ENCODE measurements around the gene UBE2E3. TPM values are rescaled to one million over a fixed set of nuclear protein-coding genes. Genes with fewer than 3 reads are reported as not detected.

UBE2E3 gene
- total and polyA plus RNA-seq, 4 experiments from 2014 or later = 25.0 to 55.0 (median 36.1) TPM

DNA sequence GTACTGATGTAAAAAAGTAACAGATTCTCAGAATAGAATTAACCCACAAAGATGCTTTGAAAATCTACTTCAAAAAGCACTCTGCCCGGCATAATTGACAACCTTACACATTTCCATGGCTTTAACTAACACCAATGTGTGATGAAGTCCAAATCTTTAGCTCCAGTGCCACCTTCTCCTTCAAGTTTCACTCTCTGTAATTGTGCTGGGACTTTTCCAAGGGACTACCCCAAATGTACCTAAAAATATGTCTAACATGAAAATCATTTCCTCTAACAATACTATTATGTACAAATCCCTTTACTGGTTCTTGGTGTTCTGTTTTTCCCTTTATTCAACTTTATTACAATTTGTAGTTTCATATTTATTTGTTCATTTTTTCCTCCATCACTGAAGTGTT, 20.6 kb upstream of the UBE2E3 start:
- no peak overlapping the region for H3K27ac Mint-ChIP-seq
- no peaks in the 10 kb centered on the region for H3K36me3 Mint-ChIP-seq
- Histone ChIP-seq H3K27me3 (ENCODE audit: insufficient read depth, low read length) (no peaks in the 10 kb centered on the region), H3K36me3 (ENCODE audit: insufficient read depth, low read length) (no peaks in the 10 kb centered on the region), H3K4me3 (ENCODE audit: low read length in 2 of 2) (no peak overlapping the region), H3K4me1 (ENCODE audit: insufficient read depth, low read length) (no peaks in the 10 kb centered on the region), H3K9me3 (ENCODE audit: control insufficient read depth in 1 of 2, low read length in 2 of 2) (no peaks in the 10 kb centered on the region), H3K27ac (ENCODE audit: low read depth, low read length) (no peak overlapping the region)
- intact Hi-C loops (cut with micrococcal nuclease) = no loop called here
- H3K4me3 Mint-ChIP-seq = no peak overlapping the region
- DNase-seq = no peak
- no peaks in the 10 kb centered on the region for H3K9me3 Mint-ChIP-seq
- H3K4me1 Mint-ChIP-seq = no peaks in the 10 kb centered on the region
- CTCF ChIA-PET (ENCODE audit: partially characterized antibody) = no interaction called here
- POLR2A ChIA-PET (ENCODE audit: partially characterized antibody) = no interaction called here
- peaks cover 11 to 18% of the 10 kb centered on the region in 2 donors for H3K27me3 Mint-ChIP-seq

DNA sequence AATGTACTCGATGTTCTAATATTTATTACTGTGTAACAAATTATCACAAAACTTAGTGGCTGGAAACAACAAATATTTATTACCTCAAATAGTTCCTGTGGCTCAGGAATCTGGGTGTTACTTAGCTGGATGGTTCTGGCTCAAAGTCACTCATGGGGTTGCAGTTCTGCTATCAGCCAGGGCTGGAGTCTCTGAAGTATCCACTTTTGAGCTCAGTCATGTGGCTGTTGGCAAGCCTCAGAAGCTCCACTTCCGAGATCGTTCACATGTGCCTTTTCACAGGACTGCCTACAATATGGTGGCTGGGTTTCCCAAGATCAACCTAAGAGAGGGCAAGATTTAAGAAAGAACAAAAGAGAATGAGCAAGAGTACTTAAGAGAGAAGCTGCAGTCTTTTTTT, 19.4 kb upstream of the UBE2E3 start:
- H3K4me1 Mint-ChIP-seq = no peaks in the 10 kb centered on the region
- Histone ChIP-seq H3K4me1 (ENCODE audit: insufficient read depth, low read length) (no peaks in the 10 kb centered on the region), H3K27ac (ENCODE audit: low read depth, low read length) (no peak overlapping the region), H3K4me3 (ENCODE audit: low read length in 2 of 2) (no peak overlapping the region), H3K9me3 (ENCODE audit: control insufficient read depth in 1 of 2, low read length in 2 of 2) (no peaks in the 10 kb centered on the region), H3K36me3 (ENCODE audit: insufficient read depth, low read length) (no peaks in the 10 kb centered on the region), H3K27me3 (ENCODE audit: insufficient read depth, low read length) (no peaks in the 10 kb centered on the region)
- no peak overlapping the region for H3K27ac Mint-ChIP-seq
- H3K36me3 Mint-ChIP-seq = no peaks in the 10 kb centered on the region
- H3K4me3 Mint-ChIP-seq = no peak overlapping the region
- H3K27me3 Mint-ChIP-seq = peaks cover 11 to 16% of the 10 kb centered on the region in 2 donors
- CTCF ChIA-PET (ENCODE audit: partially characterized antibody) = no interaction called here
- intact Hi-C loops (cut with micrococcal nuclease) = no loop called here
- POLR2A ChIA-PET (ENCODE audit: partially characterized antibody) = no interaction called here
- H3K9me3 Mint-ChIP-seq = no peaks in the 10 kb centered on the region
- no peak for DNase-seq

DNA sequence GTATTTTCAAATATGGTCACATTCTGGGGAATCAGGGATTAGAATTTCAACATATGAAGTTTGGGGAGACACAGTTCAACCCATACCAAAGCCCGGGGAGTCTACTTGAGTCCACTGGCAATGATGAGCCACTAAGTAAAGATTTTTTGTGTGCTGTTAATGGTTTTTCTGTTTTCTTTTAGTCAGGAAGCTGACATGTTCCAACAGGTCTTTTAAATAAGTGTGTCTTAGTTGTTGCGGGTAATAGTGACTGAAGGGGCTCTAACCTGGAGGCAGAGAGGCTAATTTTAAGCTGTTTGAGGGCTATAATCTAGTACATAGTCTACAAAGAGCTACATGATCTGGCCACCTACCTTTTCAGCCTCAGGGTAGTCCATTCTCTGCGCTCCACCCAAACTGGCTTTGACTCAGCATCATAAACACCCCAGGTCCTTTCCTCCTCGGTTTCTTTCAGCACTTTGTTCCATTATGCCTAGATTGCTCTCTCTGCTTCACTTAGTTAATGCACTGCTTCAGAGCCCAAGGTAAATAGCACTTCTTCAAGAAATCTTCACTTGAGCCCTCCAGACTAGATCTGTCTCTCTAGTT, 17.6 kb upstream of the UBE2E3 start:
- Mint-ChIP-seq H3K27ac (no peak overlapping the region), H3K36me3 (no peaks in the 10 kb centered on the region), H3K4me3 (no peak overlapping the region), H3K27me3 (peaks cover 9 to 19% of the 10 kb centered on the region in 2 donors), H3K9me3 (no peaks in the 10 kb centered on the region), H3K4me1 (no peaks in the 10 kb centered on the region)
- H3K9me3 ChIP-seq (ENCODE audit: control insufficient read depth in 1 of 2, low read length in 2 of 2) = no peaks in the 10 kb centered on the region
- intact Hi-C loops (cut with micrococcal nuclease) = no loop called here
- H3K4me3 ChIP-seq (ENCODE audit: low read length in 2 of 2) = no peak overlapping the region
- POLR2A ChIA-PET (ENCODE audit: partially characterized antibody) = no interaction called here
- H3K27ac ChIP-seq (ENCODE audit: low read depth, low read length) = no peak overlapping the region
- H3K36me3 ChIP-seq (ENCODE audit: insufficient read depth, low read length) = no peaks in the 10 kb centered on the region
- CTCF ChIA-PET (ENCODE audit: partially characterized antibody) = no interaction called here
- DNase-seq = no peak
- no peaks in the 10 kb centered on the region for H3K4me1 ChIP-seq (ENCODE audit: insufficient read depth, low read length)
- no peaks in the 10 kb centered on the region for H3K27me3 ChIP-seq (ENCODE audit: insufficient read depth, low read length)

DNA sequence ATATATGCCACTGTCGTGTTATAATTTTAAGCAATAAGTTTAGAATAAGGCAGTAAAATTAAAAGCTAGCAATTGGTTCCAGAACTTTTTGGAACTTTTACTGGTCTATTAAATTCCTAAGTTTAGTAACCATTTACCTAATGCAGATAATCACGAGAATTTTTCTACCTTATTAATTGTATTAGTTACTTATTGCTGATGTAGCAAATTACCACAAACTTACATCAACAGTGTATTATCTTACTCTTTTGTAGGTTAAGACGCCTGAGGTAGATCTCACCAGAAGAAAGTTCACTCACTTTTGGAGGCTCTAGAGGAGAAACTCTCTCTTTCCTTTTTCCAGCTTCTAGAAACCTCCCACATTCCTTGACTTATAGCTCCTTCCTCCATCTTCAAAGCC, 14.0 kb upstream of the UBE2E3 start:
- CTCF ChIA-PET (ENCODE audit: partially characterized antibody) = interaction anchor here (1.9 kb wide), 1 partner anchor 14 kb away, joined by 10 read pairs; the partner anchor contains the start of gene UBE2E3
- no peaks in the 10 kb centered on the region for H3K9me3 Mint-ChIP-seq
- POLR2A ChIA-PET (ENCODE audit: partially characterized antibody) = no interaction called here

DNA sequence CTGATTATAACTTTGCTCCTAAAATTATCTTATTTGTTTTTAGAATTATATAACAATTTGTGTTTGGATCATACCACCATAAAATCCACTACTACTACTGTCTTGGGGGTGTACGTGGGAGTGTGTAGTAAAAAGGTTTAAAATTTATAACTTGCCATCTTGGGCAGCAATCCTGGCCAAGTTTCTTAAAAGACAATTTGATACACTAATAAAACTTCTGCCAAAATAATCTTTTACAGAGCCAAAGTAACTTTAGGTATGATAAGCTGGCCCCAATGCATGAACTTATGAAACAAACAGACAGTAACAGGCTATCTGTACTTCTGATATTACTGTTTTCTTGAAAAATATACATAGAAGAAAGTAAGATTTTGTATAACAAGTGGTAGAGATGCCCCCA, 11.3 kb upstream of the UBE2E3 start:
- ChIA-PET POLR2A (ENCODE audit: partially characterized antibody) (interaction anchor here (3.3 kb wide), 1 partner anchor 11 kb away, joined by 25 read pairs; the partner anchor contains the start of gene UBE2E3), CTCF (ENCODE audit: partially characterized antibody) (interaction anchor here (1.1 kb wide), 1 partner anchor 12 kb away, joined by 4 read pairs; the partner anchor contains the start of gene UBE2E3)
- Mint-ChIP-seq H3K4me1 (no peaks in the 10 kb centered on the region), H3K36me3 (no peaks in the 10 kb centered on the region), H3K27ac (no peak overlapping the region), H3K4me3 (no peak overlapping the region), H3K9me3 (no peaks in the 10 kb centered on the region), H3K27me3 (peaks cover 3 to 5% of the 10 kb centered on the region in 2 donors)
- Histone ChIP-seq H3K4me3 (ENCODE audit: low read length in 2 of 2) (no peak overlapping the region), H3K27ac (ENCODE audit: low read depth, low read length) (no peak overlapping the region), H3K4me1 (ENCODE audit: insufficient read depth, low read length) (no peaks in the 10 kb centered on the region), H3K36me3 (ENCODE audit: insufficient read depth, low read length) (no peaks in the 10 kb centered on the region), H3K9me3 (ENCODE audit: control insufficient read depth in 1 of 2, low read length in 2 of 2) (no peaks in the 10 kb centered on the region), H3K27me3 (ENCODE audit: insufficient read depth, low read length) (no peaks in the 10 kb centered on the region)
- DNase-seq = no peak
- intact Hi-C loops (cut with micrococcal nuclease) = no loop called here

More for the DNA sequence above, 14.0 kb upstream of the UBE2E3 start:
- Mint-ChIP-seq H3K4me3 (no peak overlapping the region), H3K27ac (no peak overlapping the region), H3K27me3 (peaks cover 5 to 7% of the 10 kb centered on the region in 2 donors), H3K4me1 (no peaks in the 10 kb centered on the region), H3K36me3 (no peaks in the 10 kb centered on the region)
- DNase-seq = no peak
- Histone ChIP-seq H3K9me3 (ENCODE audit: control insufficient read depth in 1 of 2, low read length in 2 of 2) (no peaks in the 10 kb centered on the region), H3K27me3 (ENCODE audit: insufficient read depth, low read length) (no peaks in the 10 kb centered on the region), H3K36me3 (ENCODE audit: insufficient read depth, low read length) (no peaks in the 10 kb centered on the region), H3K4me3 (ENCODE audit: low read length in 2 of 2) (no peak overlapping the region), H3K4me1 (ENCODE audit: insufficient read depth, low read length) (no peaks in the 10 kb centered on the region), H3K27ac (ENCODE audit: low read depth, low read length) (no peak overlapping the region)
- intact Hi-C loops (cut with micrococcal nuclease) = no loop called here

DNA sequence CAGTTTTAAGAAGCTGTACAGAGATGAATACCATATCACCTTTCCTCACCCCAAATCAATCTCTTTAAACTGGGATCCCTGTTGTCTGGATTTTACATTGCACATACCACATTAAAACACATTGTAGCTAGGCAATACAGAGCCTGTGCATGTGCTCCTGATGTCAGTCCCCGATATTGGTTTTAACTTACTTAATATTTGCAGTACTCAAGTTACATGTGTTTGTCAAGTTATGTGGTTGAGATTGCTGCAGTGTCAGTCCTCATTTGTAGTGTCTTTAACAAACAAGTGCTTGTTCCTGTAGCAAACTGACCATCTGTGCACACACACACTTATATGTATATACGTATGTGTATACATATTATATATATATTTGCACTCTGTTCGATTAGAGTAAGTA, 10.4 kb upstream of the UBE2E3 start:
- intact Hi-C loops (cut with micrococcal nuclease) = no loop called here

DNA sequence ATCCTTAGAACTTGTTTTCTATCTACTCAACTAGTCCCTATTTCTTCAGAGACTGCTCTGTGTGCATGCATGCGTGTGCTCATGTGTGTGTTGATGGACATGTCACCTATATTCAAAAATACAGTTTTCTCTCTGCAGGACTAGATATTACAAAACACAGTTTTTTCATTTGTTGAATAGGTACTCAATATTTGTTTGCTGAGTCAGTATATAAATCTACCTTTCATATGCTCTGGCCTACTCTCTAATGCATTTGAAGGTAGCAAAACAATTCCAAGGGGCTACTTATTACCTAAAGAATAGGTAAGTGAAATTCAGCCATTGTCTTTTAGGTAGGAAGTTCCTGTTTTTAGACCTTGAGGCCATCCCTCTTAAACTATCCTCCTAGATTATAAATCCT, 8.6 kb upstream of the UBE2E3 start:
- no peaks in the 10 kb centered on the region for H3K9me3 Mint-ChIP-seq

More for the DNA sequence above, 10.4 kb upstream of the UBE2E3 start:
- Mint-ChIP-seq H3K36me3 (no peaks in the 10 kb centered on the region), H3K4me3 (no peak overlapping the region), H3K27me3 (peaks cover 3 to 5% of the 10 kb centered on the region in 2 donors), H3K27ac (no peak overlapping the region), H3K4me1 (no peaks in the 10 kb centered on the region), H3K9me3 (no peaks in the 10 kb centered on the region)
- no peak for DNase-seq
- Histone ChIP-seq H3K9me3 (ENCODE audit: control insufficient read depth in 1 of 2, low read length in 2 of 2) (no peaks in the 10 kb centered on the region), H3K27ac (ENCODE audit: low read depth, low read length) (no peak overlapping the region), H3K27me3 (ENCODE audit: insufficient read depth, low read length) (no peaks in the 10 kb centered on the region), H3K4me3 (ENCODE audit: low read length in 2 of 2) (no peak overlapping the region), H3K36me3 (ENCODE audit: insufficient read depth, low read length) (no peaks in the 10 kb centered on the region), H3K4me1 (ENCODE audit: insufficient read depth, low read length) (no peaks in the 10 kb centered on the region)
- POLR2A ChIA-PET (ENCODE audit: partially characterized antibody) = interaction anchor here (3.3 kb wide), 1 partner anchor 10 kb away, joined by 25 read pairs; the partner anchor contains the start of gene UBE2E3
- CTCF ChIA-PET (ENCODE audit: partially characterized antibody) = interaction anchor here (1.1 kb wide), 1 partner anchor 11 kb away, joined by 4 read pairs; the partner anchor contains the start of gene UBE2E3

More for the DNA sequence above, 8.6 kb upstream of the UBE2E3 start:
- H3K9me3 ChIP-seq (ENCODE audit: control insufficient read depth in 1 of 2, low read length in 2 of 2) = no peaks in the 10 kb centered on the region
- POLR2A ChIA-PET (ENCODE audit: partially characterized antibody) = no interaction called here
- Mint-ChIP-seq H3K27ac (no peak overlapping the region), H3K27me3 (peaks cover 1 to 5% of the 10 kb centered on the region in 2 donors), H3K36me3 (no peaks in the 10 kb centered on the region), H3K4me1 (no peaks in the 10 kb centered on the region), H3K4me3 (no peak overlapping the region)
- H3K4me3 ChIP-seq (ENCODE audit: low read length in 2 of 2) = no peak overlapping the region
- no peak overlapping the region for H3K27ac ChIP-seq (ENCODE audit: low read depth, low read length)
- no peaks in the 10 kb centered on the region for H3K4me1 ChIP-seq (ENCODE audit: insufficient read depth, low read length)
- H3K27me3 ChIP-seq (ENCODE audit: insufficient read depth, low read length) = no peaks in the 10 kb centered on the region
- no peaks in the 10 kb centered on the region for H3K36me3 ChIP-seq (ENCODE audit: insufficient read depth, low read length)
- no peak for DNase-seq
- CTCF ChIA-PET (ENCODE audit: partially characterized antibody) = no interaction called here
- intact Hi-C loops (cut with micrococcal nuclease) = no loop called here
